Calu3 (cell line): ENCODE data around the gene MLLT1. TPM values are rescaled to one million over a fixed set of nuclear protein-coding genes. Genes with fewer than 3 reads are reported as not detected.

Source experiments
- BruUV-seq: library from RNA; stranded (reverse); fragments of 400-500 nt; replicated peaks from 2 replicates; lab custom pipeline; 2021; lab: Mats Ljungman, UMichigan
- CTCF ChIA-PET: fragments of 300-600 bp; sonication (Branson Sonifier 250); formaldehyde crosslinking; loops from one replicate; lab custom pipeline; 2022; ENCODE audit warnings: antibody characterized with exemption; lab: Charles Lee
- DNase-seq: peaks from one replicate; pipeline ENCODE4 v3.0.0; 2022
- H3K27ac Mint-ChIP-seq: one replicate; pipeline ENCODE4 v1.8.0; 2022; ENCODE audit warnings: mixed read lengths; ENCODE audit not compliant: unreplicated experiment
- H3K27me3 Mint-ChIP-seq: one replicate; pipeline ENCODE4 v1.8.0; 2022; ENCODE audit warnings: mixed read lengths; ENCODE audit not compliant: unreplicated experiment
- H3K36me3 Mint-ChIP-seq: one replicate; pipeline ENCODE4 v1.8.0; 2022; ENCODE audit warnings: mild to moderate bottlenecking, moderate library complexity, mixed read lengths; ENCODE audit not compliant: insufficient read depth, unreplicated experiment
- H3K4me1 Mint-ChIP-seq: one replicate; pipeline ENCODE4 v1.8.0; 2022; ENCODE audit warnings: mild to moderate bottlenecking, low read depth, mixed read lengths; ENCODE audit not compliant: unreplicated experiment
- H3K4me3 Mint-ChIP-seq: one replicate; pipeline ENCODE4 v1.8.0; 2022; ENCODE audit warnings: mild to moderate bottlenecking, low read depth, moderate library complexity, mixed read lengths; ENCODE audit not compliant: unreplicated experiment
- H3K9me3 Mint-ChIP-seq: one replicate; pipeline ENCODE4 v1.8.0; 2022; ENCODE audit warnings: low read depth, mixed read lengths; ENCODE audit not compliant: unreplicated experiment
- intact Hi-C: fragments of 100-400 bp; cut with micrococcal nuclease; formaldehyde crosslinking; loops from one replicate; pipeline ENCODE4 v1.10.0; 2022; ENCODE audit not compliant: unreplicated experiment
- total RNA-seq: library from RNA; stranded (reverse); gene quantifications from 2 replicates; pipeline ENCODE4 v1.2.3, GENCODE V29; 2022
- TF ChIP-seq, protein P1 (sequence below): fragments of 200-600 bp; IDR thresholded peaks from one replicate; pipeline ENCODE4 v1.8.0; 2022; ENCODE audit warnings: antibody characterized with exemption; ENCODE audit not compliant: unreplicated experiment

Gene MLLT1
- total RNA-seq, 1 experiment from 2014 or later, result 49.8 TPM

DNA sequence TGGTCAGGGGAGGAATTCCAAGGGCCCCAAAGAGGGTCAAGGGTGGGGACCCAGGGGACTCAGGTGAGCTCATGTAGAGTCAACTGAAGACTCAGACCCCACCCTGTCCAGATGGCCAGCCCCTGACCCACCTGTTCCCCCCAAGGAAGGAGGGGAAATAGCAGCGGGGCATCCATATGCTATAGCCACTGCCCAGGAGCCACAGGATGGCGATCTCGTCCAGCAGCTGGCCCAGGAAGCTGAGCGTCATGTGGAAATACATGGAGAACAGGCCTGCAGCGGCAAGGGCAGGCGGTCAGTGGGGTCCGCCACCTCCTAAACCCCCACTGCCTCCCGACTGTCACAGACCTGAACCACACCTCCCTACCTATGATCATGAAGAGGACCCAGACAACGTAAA, 32.2 kb upstream of the MLLT1 start:
- H3K36me3 Mint-ChIP-seq, result no peaks in the 10 kb centered on the region
- H3K27me3 Mint-ChIP-seq, result peaks cover 32% of the 10 kb centered on the region
- H3K4me1 Mint-ChIP-seq, result no peaks in the 10 kb centered on the region
- no peak for DNase-seq
- CTCF ChIA-PET, result no interaction called here
- no TSS peak for BruUV-seq
- TF ChIP-seq, protein P1, sequence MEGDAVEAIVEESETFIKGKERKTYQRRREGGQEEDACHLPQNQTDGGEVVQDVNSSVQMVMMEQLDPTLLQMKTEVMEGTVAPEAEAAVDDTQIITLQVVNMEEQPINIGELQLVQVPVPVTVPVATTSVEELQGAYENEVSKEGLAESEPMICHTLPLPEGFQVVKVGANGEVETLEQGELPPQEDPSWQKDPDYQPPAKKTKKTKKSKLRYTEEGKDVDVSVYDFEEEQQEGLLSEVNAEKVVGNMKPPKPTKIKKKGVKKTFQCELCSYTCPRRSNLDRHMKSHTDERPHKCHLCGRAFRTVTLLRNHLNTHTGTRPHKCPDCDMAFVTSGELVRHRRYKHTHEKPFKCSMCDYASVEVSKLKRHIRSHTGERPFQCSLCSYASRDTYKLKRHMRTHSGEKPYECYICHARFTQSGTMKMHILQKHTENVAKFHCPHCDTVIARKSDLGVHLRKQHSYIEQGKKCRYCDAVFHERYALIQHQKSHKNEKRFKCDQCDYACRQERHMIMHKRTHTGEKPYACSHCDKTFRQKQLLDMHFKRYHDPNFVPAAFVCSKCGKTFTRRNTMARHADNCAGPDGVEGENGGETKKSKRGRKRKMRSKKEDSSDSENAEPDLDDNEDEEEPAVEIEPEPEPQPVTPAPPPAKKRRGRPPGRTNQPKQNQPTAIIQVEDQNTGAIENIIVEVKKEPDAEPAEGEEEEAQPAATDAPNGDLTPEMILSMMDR, result no peak
- no peak overlapping the region for H3K27ac Mint-ChIP-seq
- intact Hi-C loops, result no loop called here
- H3K4me3 Mint-ChIP-seq, result no peak overlapping the region
- no peaks in the 10 kb centered on the region for H3K9me3 Mint-ChIP-seq

DNA sequence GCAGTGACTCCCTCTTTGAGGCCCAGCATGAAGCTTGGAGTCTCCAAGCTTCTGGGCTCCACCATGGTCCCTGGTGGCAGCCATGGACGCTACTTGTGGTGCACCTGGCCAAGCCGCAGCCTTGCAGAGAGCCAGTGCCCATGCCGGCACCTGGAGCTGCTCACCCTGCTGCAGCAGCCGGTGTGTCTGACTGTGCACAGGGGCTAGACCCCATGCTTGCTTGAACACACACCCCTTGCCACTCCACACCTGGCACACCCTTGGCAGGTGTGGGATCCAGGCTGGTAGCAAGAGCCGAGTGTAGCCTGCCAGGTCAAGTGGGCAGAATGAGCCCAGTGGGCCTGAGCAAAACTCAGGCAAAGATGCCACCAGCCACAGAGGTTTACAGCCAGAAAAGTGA, 18.6 kb upstream of the MLLT1 start:
- no TSS peak for BruUV-seq
- Mint-ChIP-seq H3K4me1 (no peaks in the 10 kb centered on the region), H3K27me3 (peaks cover 6% of the 10 kb centered on the region), H3K9me3 (no peaks in the 10 kb centered on the region), H3K27ac (no peak overlapping the region), H3K36me3 (no peaks in the 10 kb centered on the region), H3K4me3 (no peak overlapping the region)
- no peak for DNase-seq
- intact Hi-C loops, result loop anchor here (2.0 to 10.0 kb wide), 3 partner anchors 84 to 171 kb away; no protein-coding TSS in a partner anchor
- CTCF ChIA-PET, result interaction anchor here (0.7 kb wide), 1 partner anchor 991 kb away, joined by 6 read pairs; no protein-coding TSS in a partner anchor
- TF ChIP-seq, protein P1, result no peak

DNA sequence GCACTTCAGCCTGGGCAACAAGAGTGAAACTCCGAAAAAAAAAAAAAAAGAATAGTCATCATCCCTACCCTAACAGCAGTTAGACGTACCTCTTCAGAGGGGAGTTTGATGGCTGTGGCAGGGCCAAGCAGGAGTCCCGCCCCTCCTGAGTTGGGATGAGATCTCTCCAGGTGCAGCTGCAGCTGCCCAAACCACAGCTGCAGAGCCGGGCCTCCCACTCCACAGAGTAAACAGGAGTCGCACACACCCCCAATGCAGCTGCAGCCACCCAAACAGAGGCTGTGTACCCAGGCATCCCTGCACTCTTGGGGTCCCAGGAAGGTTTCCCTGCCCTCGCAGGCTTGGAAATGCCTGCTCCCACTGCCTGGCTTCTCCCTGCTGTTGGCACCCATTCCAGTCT, 17.4 kb upstream of the MLLT1 start:
- no TSS peak for BruUV-seq
- Mint-ChIP-seq H3K9me3 (no peaks in the 10 kb centered on the region), H3K4me1 (no peaks in the 10 kb centered on the region), H3K36me3 (no peaks in the 10 kb centered on the region), H3K4me3 (no peak overlapping the region), H3K27me3 (no peaks in the 10 kb centered on the region), H3K27ac (no peak overlapping the region)
- intact Hi-C loops, result loop anchor here (5.0 to 10.0 kb wide), 2 partner anchors 82 to 170 kb away; no protein-coding TSS in a partner anchor
- CTCF ChIA-PET, result no interaction called here
- TF ChIP-seq, protein P1, result no peak
- DNase-seq, result no peak

DNA sequence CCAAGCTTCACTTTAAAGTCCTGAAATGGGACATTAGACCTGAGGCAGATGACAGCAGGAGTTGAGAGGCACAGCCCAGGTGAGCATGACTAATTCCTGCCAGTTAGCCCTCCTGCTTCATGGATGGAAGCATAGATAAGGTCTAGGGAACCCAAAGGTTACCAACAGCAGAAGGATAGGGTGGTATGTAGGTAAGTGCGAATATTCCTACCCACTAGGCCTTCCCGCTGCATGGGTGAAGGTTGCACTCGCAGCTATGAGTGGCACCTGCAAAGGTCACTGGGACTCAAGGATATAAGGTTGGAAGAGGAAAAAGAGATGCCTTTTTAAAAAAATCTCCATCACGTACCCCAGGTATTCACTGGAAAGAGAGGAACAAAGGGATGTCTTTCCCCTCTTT, 12.2 kb upstream of the MLLT1 start:
- no peak for DNase-seq
- Mint-ChIP-seq H3K36me3 (no peaks in the 10 kb centered on the region), H3K27ac (no peak overlapping the region), H3K4me1 (no peaks in the 10 kb centered on the region), H3K27me3 (no peaks in the 10 kb centered on the region), H3K9me3 (peaks cover 2% of the 10 kb centered on the region), H3K4me3 (no peak overlapping the region)
- CTCF ChIA-PET, result no interaction called here
- TF ChIP-seq, protein P1, result no peak
- intact Hi-C loops, result loop anchor here (10.0 kb wide), 1 partner anchor 77 kb away; no protein-coding TSS in a partner anchor
- BruUV-seq, result no TSS peak
